ENCODE data around the gene PARP11.

- no peak for TF ChIP-seq POLR2AphosphoS5 (IDR thresholded peaks at IDR 0.05; ENCODE audit: low read depth, low read length)
- TF ChIP-seq TAF1 (IDR thresholded peaks at IDR 0.05; ENCODE audit: borderline replicate concordance, insufficient read depth, low read length) = no peak
- TF ChIP-seq, protein P1, sequence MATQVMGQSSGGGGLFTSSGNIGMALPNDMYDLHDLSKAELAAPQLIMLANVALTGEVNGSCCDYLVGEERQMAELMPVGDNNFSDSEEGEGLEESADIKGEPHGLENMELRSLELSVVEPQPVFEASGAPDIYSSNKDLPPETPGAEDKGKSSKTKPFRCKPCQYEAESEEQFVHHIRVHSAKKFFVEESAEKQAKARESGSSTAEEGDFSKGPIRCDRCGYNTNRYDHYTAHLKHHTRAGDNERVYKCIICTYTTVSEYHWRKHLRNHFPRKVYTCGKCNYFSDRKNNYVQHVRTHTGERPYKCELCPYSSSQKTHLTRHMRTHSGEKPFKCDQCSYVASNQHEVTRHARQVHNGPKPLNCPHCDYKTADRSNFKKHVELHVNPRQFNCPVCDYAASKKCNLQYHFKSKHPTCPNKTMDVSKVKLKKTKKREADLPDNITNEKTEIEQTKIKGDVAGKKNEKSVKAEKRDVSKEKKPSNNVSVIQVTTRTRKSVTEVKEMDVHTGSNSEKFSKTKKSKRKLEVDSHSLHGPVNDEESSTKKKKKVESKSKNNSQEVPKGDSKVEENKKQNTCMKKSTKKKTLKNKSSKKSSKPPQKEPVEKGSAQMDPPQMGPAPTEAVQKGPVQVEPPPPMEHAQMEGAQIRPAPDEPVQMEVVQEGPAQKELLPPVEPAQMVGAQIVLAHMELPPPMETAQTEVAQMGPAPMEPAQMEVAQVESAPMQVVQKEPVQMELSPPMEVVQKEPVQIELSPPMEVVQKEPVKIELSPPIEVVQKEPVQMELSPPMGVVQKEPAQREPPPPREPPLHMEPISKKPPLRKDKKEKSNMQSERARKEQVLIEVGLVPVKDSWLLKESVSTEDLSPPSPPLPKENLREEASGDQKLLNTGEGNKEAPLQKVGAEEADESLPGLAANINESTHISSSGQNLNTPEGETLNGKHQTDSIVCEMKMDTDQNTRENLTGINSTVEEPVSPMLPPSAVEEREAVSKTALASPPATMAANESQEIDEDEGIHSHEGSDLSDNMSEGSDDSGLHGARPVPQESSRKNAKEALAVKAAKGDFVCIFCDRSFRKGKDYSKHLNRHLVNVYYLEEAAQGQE (IDR thresholded peaks at IDR 0.05; ENCODE audit: insufficient read depth in 1 of 2, low read depth in 2 of 2, low read length in 2 of 2) = no peak
Observed at GRCh38 chr12:3904999-3905398, 31.8 kb upstream of the PARP11 start.
